NCI-H128 (cell line): Measurements from ENCODE around the gene TFDP2.
"Not testable (repeated sequence)": the region's sequence is repeated elsewhere in the genome, so short reads cannot be mapped to it uniquely, and the experiment has no call there.

Experiments
- DNase-seq: peaks from one replicate; lab custom pipeline; 2025; ENCODE audit not compliant: unreplicated experiment; lab: John Stamatoyannopoulos, UW

TFDP2 gene

GRCh38 chr3:142077155-142077858 lies 72.0 kb downstream of the TFDP2 start:
- no peak for DNase-seq

GRCh38 chr3:142075656-142076055 lies 73.7 kb downstream of the TFDP2 start:
- not testable (repeated sequence) for DNase-seq

GRCh38 chr3:142072816-142073215 lies 76.5 kb downstream of the TFDP2 start:
- no peak for DNase-seq

DNA sequence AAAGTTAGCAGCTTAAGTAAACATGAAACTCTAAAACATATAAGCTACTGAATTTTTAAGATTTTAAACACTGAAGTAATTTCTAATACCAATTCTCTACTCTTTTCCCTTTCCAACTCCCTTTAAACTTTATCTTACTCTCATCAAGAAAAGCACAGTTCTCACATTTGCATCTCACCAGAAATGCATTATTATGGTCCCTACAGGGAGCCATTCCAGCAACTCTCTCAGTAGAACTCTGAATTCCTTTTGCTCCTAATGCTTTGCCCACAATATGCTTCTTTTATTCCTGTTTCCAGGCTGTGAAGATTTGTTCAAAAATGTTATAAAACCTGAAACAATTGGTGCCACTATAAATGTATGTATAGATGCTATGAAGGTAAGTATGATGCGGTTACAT lies 83.4 kb downstream of the TFDP2 start:
- DNase-seq: no peak

- DNase-seq: no peak
Observed at GRCh38 chr3:142065344-142065743, 84.0 kb downstream of the TFDP2 start.

DNA sequence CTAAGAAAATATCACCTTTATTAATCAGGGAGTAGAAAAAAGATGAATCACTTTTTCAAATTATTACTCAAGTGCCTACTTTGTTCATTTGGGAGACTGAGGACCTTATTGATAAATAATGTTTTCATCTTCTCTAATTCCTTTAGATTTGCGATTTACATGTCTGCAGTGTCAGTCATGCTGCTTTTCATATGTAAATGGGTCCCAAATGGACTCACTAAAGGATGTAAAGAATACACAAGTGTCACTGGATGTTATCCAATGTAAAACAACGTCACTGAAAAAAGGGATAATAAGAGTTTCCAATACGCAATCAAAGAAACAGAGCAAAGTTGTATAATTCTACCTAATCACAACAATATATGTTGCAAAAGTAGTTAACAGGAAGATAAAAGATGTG lies 84.9 kb downstream of the TFDP2 start:
- DNase-seq: no peak

GRCh38 chr3:142057331-142057725 lies 92.0 kb downstream of the TFDP2 start:
- no peak for DNase-seq

DNA sequence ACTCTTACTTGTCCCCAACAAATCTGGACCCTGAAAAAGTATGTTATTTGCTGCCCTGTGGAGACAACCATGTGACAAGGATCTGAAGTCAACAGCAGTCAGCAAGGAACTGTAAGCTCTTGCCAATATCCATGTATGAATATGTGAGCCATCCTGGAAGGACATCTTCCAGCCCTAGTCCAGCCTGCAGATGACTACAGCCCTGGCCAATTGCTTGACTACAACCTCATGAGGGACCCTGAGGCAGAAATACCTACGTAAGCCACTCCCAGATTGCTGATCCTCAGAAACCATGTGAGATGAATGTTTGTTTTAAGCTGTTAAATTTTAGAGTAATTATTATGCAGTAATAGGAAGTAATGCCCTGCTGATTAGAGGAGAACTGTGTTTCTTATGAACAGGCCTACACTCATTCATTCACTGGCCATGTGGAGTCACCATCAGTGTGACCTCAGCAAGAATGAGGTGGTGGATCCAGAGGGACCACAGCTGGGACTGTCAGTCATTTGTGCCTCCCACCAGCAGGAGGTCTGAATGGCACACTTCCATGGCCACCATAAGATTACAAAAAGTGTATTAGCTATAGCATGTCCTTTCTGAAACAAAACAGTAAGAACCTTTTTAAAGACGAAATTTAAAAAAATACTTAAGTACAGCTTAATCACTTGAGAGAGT lies 92.6 kb downstream of the TFDP2 start:
- no peak for DNase-seq

DNA sequence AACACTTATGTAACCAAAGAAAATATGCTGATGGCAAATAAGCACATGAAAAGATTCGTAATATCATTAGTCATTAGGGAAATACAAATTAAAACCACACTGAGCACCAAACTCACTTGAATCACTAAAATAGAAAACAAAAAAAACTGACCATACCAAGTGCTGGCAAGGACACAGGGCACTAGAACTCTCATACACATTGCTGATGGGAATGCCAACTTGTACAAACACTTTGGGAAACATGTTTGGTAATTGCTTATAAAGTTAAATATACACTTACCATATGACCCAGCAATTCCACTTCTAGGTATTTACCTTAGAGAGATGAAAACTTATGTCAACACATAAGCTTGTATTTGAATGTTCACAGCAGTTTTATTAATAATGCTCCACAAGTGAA lies 95.5 kb downstream of the TFDP2 start:
- no peak for DNase-seq

DNA sequence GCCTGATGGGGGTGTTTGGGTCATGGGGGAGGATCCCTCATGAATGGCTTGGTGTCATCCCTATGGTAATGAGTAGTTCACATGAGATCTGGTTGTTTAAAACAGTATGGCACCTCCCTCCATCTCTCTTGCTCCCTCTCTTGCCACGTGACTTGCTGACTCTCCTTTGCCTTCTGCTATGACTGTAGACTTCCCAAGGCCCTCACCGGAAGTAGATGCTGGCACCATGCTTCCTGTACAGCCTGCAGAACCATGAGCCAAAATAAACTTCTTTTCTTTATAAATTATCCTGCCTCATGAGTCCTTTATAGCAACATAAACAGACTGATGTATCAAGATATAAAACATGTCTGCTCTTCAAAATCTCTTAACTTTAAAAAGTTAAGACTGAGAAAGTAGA lies 96.1 kb downstream of the TFDP2 start:
- no peak for DNase-seq

DNA sequence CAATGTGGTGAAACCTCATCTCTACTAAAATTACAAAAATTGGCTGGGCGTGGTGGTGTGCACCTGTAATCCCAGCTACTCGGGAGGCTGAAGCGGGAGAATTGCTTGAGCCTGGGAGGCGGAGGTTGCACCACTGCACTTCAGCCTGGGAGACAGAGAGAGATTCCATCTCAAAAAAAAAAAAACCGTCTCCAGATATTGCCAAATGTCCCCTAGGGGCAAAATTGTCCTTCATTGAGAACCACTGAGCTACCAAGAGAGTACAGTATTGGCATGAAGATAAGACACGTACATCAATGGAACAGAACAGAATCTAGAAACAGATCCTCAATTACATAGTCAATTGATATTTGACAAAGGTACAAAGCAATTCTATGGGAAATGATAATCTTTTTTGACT lies 98.0 kb downstream of the TFDP2 start:
- DNase-seq: no peak

DNA sequence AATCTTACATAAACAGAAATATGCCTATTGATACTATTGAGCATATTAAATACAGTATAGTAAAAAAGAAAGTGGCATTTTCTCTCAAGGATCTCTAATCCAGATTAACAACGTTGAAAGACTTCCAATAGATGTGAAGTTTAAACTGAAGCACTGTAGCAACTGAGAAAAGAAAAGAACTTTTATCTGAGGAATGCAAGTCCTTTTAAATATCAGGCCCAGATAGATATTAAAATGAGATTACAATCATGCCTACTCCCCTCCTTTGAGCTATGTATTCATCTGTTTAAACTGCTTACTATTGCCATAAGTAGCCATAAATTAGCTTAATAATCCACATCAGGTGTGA lies 102.3 kb downstream of the TFDP2 start:
- no peak for DNase-seq

GRCh38 chr3:142046320-142047020 lies 102.9 kb downstream of the TFDP2 start:
- no peak for DNase-seq

DNA sequence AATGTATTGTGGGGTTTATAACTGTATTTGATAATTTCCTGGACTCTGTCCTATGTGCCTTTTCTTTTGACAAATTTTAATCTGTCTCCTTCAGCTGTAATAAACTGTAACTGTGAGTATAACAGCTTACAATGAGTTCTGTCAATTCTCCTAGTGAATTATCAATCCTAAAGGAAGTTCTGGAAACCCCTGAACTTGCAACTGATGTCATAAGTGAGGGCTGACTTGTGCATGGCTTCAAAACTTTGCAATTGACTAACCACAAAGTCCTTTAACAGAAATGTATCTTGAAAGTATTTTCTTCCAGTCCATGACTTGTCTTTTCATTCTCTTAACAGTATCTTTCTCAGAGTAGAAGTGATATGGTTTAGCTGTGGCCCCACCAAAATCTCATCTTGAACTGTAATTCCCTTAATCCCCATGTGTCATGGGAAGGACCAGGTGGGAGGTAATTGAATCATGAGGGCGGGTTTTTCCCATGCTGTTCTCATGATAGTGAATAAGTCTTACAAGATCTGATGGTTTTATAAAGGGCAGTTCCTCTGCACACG lies 108.3 kb downstream of the TFDP2 start:
- no peak for DNase-seq

GRCh38 chr3:142035308-142035922 lies 113.9 kb downstream of the TFDP2 start:
- DNase-seq: no peak

DNA sequence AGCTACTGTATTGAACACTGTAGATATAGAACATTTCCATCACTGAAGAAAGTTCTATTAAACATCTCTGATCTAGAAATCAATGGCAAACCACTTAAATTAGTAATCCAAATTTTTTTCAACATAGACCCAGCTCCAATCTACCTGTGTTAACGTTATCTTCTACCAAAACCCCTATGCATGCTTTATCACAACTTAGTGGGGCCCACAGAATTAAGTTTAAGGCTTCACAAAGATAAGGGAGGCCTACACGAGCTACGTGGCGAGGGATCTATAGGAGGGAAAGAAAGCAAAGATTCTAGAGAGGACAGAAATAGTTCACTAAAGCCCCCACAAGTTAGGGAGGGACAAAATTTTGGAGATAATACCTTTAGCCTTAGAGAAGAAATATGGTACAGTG lies 116.1 kb downstream of the TFDP2 start:
- no peak for DNase-seq

DNA sequence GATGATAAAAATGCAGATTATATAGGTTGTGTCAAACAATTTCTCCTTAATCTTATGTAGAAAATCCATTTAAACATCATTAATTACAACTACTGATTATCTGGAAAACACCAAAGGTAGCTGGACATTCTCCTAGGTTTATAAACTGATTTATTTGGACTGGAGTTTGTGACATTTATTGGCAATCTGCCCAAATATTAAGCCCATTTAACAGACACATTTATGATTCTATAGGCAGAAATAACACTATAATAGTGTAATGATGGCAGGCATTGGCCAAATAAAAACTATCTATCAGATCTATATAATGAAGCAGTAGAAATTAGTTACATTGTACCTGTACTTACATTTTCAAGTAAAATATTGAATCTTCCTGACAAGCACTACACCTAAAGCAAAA lies 117.8 kb downstream of the TFDP2 start:
- no peak for DNase-seq

DNA sequence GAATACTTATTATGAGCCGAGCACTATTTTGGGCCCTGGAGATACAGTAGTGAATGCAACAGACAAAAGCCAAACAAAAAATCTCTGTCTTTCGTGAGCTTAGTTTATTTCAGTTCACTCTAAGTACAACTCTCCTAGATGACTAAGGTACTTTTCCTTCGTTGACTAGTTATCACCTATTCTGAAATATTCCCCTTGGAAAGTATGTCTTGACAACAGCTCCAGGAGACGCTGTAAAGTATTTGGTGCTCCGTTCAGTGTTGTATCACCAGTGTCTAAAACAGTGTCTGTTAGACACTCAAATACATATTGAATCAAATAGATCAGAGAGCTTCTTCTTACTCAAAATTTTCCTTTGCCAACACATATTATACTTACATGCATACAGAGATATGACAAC lies 119.6 kb downstream of the TFDP2 start:
- no peak for DNase-seq

GRCh38 chr3:142029052-142029642 lies 120.2 kb downstream of the TFDP2 start:
- no peak for DNase-seq

DNA sequence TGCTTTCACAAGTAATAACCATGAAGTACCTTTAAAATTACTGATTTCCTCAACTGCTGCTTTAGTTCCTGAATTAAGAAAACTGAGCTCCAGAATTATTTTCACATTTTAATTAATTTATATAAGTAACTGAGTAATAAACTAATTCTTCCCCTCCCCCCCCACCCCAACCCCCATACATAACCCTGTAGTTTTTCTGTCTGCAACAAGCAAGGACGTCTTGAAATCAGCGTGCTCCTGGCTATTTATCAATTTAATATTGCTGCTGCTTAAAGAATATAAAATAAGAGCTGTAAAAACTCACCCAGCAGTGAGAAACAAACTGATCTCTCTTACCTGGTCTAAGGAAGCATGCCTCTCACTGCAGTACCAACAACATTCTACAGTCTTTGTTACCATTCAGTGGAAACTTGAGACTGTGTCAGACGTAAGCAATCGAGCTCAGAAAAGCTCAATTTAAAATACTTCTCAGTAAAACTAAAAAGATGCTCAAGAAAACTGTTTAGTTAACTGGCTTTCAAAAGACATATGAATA lies 121.0 kb downstream of the TFDP2 start:
- DNase-seq: peak; percentile 39

- DNase-seq: peak; percentile 14
Observed at GRCh38 chr3:142027735-142028134, 121.6 kb downstream of the TFDP2 start.
